Measurements from ENCODE around the gene FBN2.
"Not testable (repeated sequence)": the region's sequence is repeated elsewhere in the genome, so short reads cannot be mapped to it uniquely, and the experiment has no call there.

The FBN2 gene

DNA sequence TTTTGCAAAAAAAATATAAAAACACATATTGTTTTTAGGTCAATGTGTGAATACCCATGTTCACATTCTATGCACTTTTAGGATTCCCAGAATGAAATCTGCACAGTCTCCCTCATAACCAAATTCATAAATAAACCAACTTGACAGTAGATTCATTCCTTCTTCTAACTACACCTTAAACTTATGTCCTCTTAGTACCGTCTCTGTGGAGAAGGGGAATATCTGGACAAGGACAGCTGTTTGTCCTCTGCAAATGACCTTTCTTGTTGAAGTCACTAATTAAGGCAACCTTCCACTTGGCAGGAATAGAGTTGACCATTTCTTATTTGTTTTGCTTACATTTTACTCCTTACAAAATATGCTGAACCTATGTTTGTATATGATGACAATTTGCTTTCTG lies 71.1 kb downstream of the FBN2 start:
- H3K27ac ChIP-seq: no peak overlapping the region
- TF ChIP-seq, protein P1, sequence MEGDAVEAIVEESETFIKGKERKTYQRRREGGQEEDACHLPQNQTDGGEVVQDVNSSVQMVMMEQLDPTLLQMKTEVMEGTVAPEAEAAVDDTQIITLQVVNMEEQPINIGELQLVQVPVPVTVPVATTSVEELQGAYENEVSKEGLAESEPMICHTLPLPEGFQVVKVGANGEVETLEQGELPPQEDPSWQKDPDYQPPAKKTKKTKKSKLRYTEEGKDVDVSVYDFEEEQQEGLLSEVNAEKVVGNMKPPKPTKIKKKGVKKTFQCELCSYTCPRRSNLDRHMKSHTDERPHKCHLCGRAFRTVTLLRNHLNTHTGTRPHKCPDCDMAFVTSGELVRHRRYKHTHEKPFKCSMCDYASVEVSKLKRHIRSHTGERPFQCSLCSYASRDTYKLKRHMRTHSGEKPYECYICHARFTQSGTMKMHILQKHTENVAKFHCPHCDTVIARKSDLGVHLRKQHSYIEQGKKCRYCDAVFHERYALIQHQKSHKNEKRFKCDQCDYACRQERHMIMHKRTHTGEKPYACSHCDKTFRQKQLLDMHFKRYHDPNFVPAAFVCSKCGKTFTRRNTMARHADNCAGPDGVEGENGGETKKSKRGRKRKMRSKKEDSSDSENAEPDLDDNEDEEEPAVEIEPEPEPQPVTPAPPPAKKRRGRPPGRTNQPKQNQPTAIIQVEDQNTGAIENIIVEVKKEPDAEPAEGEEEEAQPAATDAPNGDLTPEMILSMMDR (conservative IDR thresholded peaks at IDR 0.05): no peak
- no peak for TF ChIP-seq ZFX (IDR thresholded peaks at IDR 0.05)

DNA sequence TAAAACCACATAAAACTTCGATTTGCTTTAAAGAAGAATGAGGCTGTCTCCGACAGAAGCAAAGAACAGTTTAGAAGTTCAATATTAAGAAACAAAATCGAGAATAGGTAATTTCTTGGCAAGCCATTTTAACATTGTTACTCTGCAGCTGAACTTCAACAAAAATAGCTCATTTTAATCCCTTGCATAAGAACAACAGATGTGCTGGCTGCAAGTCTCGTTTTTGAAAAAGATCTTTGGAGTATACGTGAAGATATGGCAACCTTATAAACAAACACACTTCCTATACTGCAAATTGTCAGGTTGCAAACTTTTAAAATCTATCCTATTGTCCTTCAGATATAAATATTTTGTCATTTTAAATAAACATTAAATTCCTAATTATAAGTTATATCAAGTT lies 71.5 kb downstream of the FBN2 start:
- H3K27ac ChIP-seq: no peak overlapping the region
- no peak for TF ChIP-seq ZFX (IDR thresholded peaks at IDR 0.05)
- TF ChIP-seq, protein P1 (conservative IDR thresholded peaks at IDR 0.05): no peak

DNA sequence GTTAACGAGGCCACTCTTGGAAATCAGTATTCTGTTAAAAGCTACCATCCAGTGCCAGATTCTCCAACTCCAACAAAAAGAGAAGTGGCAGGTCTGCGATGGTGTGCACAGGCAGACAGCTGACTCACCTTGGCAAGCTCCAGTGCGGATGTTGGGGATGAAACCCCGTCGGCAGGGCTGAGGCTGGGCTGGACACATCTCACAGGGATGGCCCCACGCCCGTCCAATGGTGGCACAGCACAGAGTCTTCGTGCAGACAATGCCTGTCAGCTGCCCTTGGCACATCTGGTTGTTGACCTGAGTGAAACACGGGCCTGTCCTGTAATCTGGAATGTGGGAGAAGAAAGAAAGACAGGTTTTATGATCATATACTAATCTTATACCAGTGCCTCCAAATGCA lies 73.4 kb downstream of the FBN2 start:
- no peak overlapping the region for H3K27ac ChIP-seq
- TF ChIP-seq, protein P1 (conservative IDR thresholded peaks at IDR 0.05): no peak

DNA sequence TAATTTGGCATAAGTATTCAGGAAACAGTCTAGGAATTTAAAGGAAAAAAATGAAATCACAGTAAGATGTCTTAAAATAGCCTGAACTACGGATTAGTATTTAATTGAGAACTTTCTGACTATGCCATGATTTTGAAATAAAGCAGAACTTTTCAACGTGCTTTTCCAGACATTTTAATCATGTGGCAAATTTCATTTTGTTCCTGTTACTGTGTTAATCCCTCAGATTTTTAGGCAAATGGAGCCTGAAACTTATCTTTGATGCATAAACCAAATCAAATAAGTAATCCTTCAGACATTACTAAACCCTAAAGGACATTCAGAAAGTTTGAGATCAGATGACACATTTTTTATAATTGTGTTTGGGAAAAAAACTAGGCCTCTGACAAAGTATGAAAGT lies 75.7 kb downstream of the FBN2 start:
- no peak overlapping the region for H3K27ac ChIP-seq
- TF ChIP-seq, protein P1 (conservative IDR thresholded peaks at IDR 0.05): no peak
- TF ChIP-seq ZFX (IDR thresholded peaks at IDR 0.05): no peak

DNA sequence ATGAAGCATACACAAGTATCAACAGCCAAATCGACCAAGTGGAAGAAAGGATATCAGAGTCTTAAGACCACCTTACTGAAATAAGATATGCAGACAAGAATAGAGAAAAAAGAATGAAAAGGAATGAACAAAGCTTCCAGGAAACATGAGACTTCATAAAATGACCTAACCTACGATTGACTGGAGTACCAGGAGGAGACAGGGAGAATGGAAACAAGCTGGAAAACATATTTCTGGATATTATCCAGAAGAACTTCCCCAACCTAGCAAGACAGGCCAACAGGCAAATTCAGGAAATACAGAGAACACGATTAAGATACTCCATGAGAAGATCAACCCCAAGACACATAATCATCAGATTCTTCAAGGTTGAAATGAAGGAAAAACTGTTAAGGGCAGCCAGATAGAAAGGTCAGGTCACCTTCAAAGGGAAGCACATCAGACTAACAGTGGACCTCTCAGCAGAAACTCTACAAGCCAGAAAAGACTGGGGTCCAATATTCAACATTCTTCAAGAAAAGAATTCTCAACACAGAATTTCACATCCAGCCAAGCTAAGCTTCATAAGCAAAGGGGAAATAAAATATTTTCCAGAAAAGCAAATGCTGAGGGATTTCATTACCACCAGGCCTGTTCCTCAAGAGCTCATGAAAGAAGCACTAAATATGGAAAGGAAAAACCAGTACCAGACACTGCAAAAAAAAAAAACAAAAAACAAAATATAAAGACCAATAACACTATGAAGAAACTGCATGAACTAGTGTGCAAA lies 80.7 kb downstream of the FBN2 start:
- not testable (repeated sequence) for H3K27ac ChIP-seq

DNA sequence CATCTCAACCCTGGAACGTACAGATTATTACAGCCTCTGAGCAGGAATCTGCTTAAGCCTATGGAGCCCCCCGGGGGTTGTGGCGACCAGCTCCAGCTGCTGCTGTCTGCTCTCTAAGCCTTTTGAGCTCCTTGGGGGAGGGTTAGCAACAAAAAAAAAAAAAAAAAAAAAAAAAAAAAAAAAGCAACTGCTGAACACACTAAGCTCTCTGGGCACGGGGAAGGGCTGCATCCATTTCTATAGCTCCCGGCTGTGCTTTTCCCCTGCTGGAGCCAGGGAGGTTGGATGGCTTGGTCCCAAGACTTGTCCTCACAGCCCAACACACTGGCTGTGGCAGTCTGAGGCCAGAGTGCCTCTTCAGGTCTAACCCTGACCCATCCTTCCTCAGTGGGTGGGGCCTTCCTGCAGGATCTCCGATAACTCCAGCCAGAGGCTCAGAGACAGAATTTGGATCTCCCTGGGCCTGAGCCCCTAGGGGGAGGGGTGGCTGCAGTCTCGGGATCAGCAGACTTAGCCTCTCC lies 82.1 kb downstream of the FBN2 start:
- H3K27ac ChIP-seq: no peak overlapping the region
- TF ChIP-seq, protein P1 (conservative IDR thresholded peaks at IDR 0.05): no peak
- TF ChIP-seq ZFX (IDR thresholded peaks at IDR 0.05): no peak

DNA sequence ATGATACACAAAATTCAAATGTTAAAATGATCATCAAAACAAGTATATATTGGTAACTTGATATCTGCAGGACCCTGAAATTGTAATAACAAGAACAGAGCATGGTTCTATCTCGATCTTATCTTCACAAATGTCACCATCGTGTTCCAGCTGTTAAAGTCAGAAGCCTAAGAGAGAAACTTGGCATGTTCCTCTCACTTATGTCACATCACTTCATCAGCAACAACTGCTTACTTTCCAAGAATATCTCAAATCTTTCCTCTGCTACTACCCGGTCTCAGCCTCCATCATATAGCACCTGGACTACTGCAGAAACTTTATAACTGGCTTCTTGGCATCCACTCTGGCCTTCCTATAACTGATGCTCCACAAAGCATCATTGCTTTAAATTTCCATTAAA lies 84.9 kb downstream of the FBN2 start:
- no peak overlapping the region for H3K27ac ChIP-seq
- TF ChIP-seq ZFX (IDR thresholded peaks at IDR 0.05): no peak
- TF ChIP-seq, protein P1 (conservative IDR thresholded peaks at IDR 0.05): no peak

DNA sequence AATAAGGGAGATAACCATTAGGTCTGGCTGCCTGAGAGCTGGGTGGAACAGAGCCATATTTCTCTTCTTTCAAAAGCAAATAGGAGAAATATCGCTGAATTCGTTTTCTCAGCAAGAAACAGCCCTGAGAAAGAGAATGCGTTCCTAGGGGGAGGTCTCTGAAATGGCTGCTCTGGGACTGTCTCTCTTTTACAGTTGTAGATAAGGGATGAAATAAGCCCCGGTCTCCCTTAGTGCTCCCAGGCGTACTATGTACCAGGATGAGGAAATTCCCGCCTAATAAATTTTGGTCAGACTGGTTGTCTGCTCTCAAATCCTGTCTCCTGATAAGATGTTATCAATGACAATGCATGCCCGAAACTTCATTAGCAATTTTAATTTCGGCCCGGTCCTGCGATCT lies 90.8 kb downstream of the FBN2 start:
- not testable (repeated sequence) for H3K27ac ChIP-seq

All from C4-2B (cell line).